K562 treated with DMSO at 1 percent for 12 hours (cell line): ENCODE measurements around the gene P4HA2. TPM values are rescaled to one million over a fixed set of nuclear protein-coding genes. Genes with fewer than 3 reads are reported as not detected.

Source experiments
- total RNA-seq: library from RNA; unstranded; fragments of 300-600 nt; gene quantifications from 2 replicates; pipeline ENCODE4 v1.2.3, GENCODE V29; 2022; ENCODE audit not compliant: insufficient read depth

The P4HA2 gene
- 45.1 and 63.7 TPM in 2 replicates for total RNA-seq

DNA sequence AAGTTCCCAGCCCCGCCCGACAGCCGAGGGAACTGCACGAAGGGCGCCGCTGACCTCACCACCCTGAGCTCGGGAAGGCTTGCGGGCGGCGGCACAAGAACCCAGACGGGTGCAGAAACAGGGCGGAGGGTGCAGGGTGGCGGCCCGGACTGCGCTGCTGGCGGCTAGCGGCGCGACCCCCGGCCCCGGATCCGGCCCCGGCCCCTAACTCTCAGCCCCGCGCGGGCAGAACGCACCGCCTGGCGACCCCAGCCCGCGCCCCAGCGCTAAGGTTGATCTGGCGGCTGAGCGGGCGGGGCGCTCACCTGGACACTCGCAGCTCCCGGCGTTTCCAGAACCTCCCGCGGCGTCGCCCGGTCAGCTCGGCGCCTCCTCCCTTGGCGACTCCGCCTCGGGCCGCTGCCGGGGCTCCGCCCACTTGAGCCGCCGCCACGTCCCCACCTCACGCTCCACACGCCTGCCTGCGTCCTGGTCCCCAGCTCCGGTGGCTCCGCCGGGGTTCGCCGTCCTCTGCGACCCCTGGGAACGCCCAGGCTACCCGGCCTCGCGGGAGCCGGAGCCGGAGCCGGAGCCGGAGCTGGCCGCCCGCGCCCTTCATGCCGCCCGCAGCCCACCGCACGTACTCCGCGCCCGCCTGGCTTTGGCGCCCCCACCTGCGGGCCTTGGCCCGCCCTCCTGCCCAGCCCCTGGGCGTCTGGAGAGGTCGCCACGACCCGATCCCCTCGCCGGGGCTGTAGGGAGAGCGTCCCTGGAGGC lies at the start of gene P4HA2:
Gene P4HA2 (minus strand): TSS at position 369 of the 756 bp plus-strand sequence. CDS start 9,227 bp downstream, outside the sequence.

DNA sequence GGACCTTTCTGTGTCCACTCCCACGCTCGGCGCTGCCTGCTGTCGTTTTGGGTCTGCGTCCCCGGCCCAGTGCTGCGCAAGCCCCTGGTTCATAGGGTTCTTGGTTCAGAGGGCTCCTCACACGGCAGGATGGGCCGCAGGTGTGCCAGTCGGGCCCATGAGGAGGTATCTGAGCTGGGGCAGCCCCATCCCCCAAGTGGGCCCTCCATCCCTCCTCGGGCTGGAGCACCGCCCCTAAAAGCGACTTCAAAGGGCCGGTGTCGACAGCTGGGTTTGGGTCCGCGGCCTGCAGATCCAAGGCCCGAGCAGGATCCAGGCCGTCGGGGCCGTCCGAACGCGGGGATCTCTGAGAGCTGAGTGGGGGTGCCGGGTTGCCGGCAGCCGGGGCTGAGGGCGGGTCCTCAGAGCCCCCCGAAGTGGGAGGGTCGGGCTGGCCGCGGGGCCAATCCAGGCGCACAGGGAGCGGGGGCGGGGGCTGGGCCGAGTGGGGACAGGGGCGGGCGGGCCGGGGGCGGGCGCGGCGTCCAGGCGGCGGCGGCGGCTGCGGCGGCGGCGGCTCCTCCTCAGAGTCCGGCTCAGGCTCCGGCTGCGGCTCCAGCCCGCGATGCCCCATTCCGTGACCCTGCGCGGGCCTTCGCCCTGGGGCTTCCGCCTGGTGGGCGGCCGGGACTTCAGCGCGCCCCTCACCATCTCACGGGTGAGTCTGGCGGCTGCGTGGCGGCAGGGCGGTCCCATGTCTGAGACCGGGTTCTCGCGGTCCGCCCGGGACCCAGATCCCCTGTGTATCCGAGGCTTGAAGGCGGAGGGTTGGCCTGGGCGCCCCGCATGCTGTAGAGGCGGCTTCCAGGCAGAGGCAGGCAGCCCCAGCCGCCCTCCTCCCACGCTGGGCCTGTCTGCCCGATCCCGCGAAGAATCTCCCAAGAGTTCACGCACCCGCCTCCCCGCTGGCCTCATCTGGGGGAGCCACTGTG lies 29.8 kb upstream of the P4HA2 start, which contains the start of gene PDLIM4:
Gene PDLIM4 (plus strand): TSS at position 566 of the 971 bp plus-strand sequence. CDS start 39 bp downstream, at position 605.

Other genes with a start within 250 kb of the P4HA2 start
- gene ACSL6, start 216.2 kb downstream of the P4HA2 start, total RNA-seq: 0.50 and 1.6 TPM in 2 replicates
- gene IL3, start 167.2 kb downstream of the P4HA2 start, total RNA-seq: not detected in 2 replicates
- not detected in 2 replicates for gene CSF2, start 154.1 kb downstream of the P4HA2 start, total RNA-seq
- gene PDLIM4, start 29.8 kb upstream of the P4HA2 start, total RNA-seq: 30.1 and 32.1 TPM in 2 replicates
- 0.85 TPM in 1 of 2 replicates, not detected in the other for gene SLC22A4, start 66.5 kb upstream of the P4HA2 start, total RNA-seq
- gene SLC22A5, start 141.9 kb upstream of the P4HA2 start, total RNA-seq: 3.2 and 11.9 TPM in 2 replicates